Gastroesophageal sphincter (tissue), 4 donors: ENCODE data around the gene PRSS37. TPM values are rescaled to one million over a fixed set of nuclear protein-coding genes. Genes with fewer than 3 reads are reported as not detected.
"Not testable (repeated sequence)": the region's sequence is repeated elsewhere in the genome, so short reads cannot be mapped to it uniquely, and the experiment has no call there.

Source experiments
- ATAC-seq: fragments of 150-250 bp; one replicate; pipeline ENCODE4 v1.9.1; 2016; ENCODE audit warnings: mild to moderate bottlenecking, moderate library complexity
- H3K27ac ChIP-seq, 4 donors: fragments of 200-600 bp; sonication (generic) in 3 of 4; 1 replicate in 3 of 4; 2 replicates in 1 of 4; pipeline ENCODE4 v1.5.1; 2016 to 2019
- H3K27me3 ChIP-seq: fragments of 200-600 bp; sonication (generic); one replicate; pipeline ENCODE4 v1.5.1; 2019
- H3K36me3 ChIP-seq, 2 donors: fragments of 200-600 bp; sonication (generic); one replicate each; pipeline ENCODE4 v1.5.1; 2019; ENCODE audit warnings: control low read depth in 1 of 2
- H3K4me1 ChIP-seq, 3 donors: fragments of 200-600 bp; sonication (generic); 1 replicate in 2 of 3; 2 replicates in 1 of 3; pipeline ENCODE4 v1.5.1; 2016 to 2019; ENCODE audit warnings: control low read depth in 2 of 3
- H3K4me3 ChIP-seq, 2 donors: fragments of 200-600 bp; sonication (generic); one replicate each; pipeline ENCODE4 v1.5.1; 2019; ENCODE audit warnings: mild to moderate bottlenecking in 1 of 2, moderate library complexity in 1 of 2
- H3K9me3 ChIP-seq, 3 donors: fragments of 200-600 bp; sonication (generic); one replicate each; pipeline ENCODE4 v1.5.1; 2017 to 2019; ENCODE audit warnings: control low read depth in 2 of 3
- EP300 ChIP-seq: sonication (generic); formaldehyde crosslinking; IDR thresholded peaks from one replicate; pipeline ENCODE4 v1.6.1; 2017; ENCODE audit warnings: antibody characterized with exemption, mild to moderate bottlenecking
- POLR2A ChIP-seq, 2 donors: fragments of 450-650 bp; IDR thresholded peaks; one replicate each; pipeline ENCODE4 v1.6.1; 2017; ENCODE audit warnings: antibody characterized with exemption in 2 of 2, mild to moderate bottlenecking in 2 of 2, moderate library complexity in 1 of 2
- POLR2AphosphoS5 ChIP-seq: sonication (generic); formaldehyde crosslinking; IDR thresholded peaks from one replicate; pipeline ENCODE4 v1.6.1; 2017; ENCODE audit warnings: antibody characterized with exemption
- WGBS, 2 donors: methylation state at CpG; one replicate each; pipeline ENCODE4 v1.1.5; 2018; ENCODE audit warnings: low coverage in 1 of 2; 5-methylcytosine and 5-hydroxymethylcytosine counted together
- total RNA-seq, 4 donors: library from RNA; depleted of rRNA; stranded (reverse); fragments of >200 nt; gene quantifications; one replicate each; pipeline ENCODE4 v1.1.0, GENCODE V29; 2016
- TF ChIP-seq, protein P1 (sequence below), 4 experiments: fragments of 200-600 bp in 2 of 4; fragments of 450-650 bp in 2 of 4; sonication (generic) in 1 of 4; IDR thresholded peaks; one replicate each; pipeline ENCODE4 v1.5.1; 2017 to 2019; ENCODE audit warnings: antibody characterized with exemption in 4 of 4, mild to moderate bottlenecking in 2 of 4, moderate library complexity in 2 of 4

Gene PRSS37
- total RNA-seq, 4 donors from 2014 or later = not detected

DNA sequence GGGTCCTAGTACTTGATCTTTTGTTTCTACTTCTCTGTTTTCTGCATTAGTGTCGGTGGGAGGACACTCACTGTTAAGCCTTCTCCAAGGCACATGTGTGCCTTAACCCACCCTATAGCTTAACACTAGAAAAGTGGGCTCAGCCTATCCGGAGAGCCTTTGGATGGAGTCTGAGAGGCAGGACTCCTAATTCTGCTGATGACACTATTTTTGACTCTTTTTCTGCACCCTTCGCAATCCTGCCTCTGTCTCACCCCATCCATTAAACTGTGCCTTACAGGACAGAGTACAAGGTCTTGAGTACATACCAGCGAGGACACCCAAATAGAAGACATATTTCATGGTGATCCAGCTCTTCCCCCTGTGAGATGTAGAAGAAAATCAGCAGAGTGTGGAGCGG lies 577 bp downstream of the PRSS37 start:
- 90 to 96% methylated on average over 2 to 3 of the region's 5 CpGs for WGBS, 2 donors

DNA sequence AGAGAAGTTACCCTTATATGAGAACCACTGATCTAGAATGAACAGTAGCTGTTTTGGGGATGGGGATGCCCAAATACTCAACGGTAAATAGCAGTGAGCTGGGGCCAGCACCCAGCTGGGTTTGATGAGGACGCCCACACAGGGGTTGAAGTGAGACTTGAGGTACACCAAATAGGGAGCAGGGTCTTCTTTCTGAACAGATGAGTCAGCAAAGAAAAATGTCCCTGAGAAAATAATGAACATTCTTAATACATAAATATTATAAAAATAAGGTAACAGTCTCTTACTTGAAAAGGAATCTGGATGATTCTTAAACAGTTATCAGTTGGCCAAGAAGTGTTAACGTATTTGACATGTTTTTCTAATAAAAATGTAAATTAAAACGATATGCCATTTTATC lies 2.0 kb downstream of the PRSS37 start:
- no peaks in the 10 kb centered on the region for H3K36me3 ChIP-seq
- H3K4me3 ChIP-seq = no peak overlapping the region
- H3K4me1 ChIP-seq = no peaks in the 10 kb centered on the region
- ATAC-seq = no peak
- WGBS, 2 donors = 68 to 72% methylated on average over 3 to 4 of the region's 4 CpGs
- H3K27ac ChIP-seq = no peak overlapping the region
- H3K9me3 ChIP-seq = no peaks in the 10 kb centered on the region
- no peaks in the 10 kb centered on the region for H3K27me3 ChIP-seq
- no peak for TF ChIP-seq POLR2AphosphoS5
- TF ChIP-seq, protein P1, sequence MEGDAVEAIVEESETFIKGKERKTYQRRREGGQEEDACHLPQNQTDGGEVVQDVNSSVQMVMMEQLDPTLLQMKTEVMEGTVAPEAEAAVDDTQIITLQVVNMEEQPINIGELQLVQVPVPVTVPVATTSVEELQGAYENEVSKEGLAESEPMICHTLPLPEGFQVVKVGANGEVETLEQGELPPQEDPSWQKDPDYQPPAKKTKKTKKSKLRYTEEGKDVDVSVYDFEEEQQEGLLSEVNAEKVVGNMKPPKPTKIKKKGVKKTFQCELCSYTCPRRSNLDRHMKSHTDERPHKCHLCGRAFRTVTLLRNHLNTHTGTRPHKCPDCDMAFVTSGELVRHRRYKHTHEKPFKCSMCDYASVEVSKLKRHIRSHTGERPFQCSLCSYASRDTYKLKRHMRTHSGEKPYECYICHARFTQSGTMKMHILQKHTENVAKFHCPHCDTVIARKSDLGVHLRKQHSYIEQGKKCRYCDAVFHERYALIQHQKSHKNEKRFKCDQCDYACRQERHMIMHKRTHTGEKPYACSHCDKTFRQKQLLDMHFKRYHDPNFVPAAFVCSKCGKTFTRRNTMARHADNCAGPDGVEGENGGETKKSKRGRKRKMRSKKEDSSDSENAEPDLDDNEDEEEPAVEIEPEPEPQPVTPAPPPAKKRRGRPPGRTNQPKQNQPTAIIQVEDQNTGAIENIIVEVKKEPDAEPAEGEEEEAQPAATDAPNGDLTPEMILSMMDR (IDR thresholded peaks at IDR 0.05) = no peak
- TF ChIP-seq EP300 = no peak
- TF ChIP-seq POLR2A (IDR thresholded peaks at IDR 0.05) = no peak

More for the DNA sequence above, 577 bp downstream of the PRSS37 start:
- Histone ChIP-seq H3K4me1 (no peaks in the 10 kb centered on the region), H3K36me3 (no peaks in the 10 kb centered on the region), H3K9me3 (no peaks in the 10 kb centered on the region), H3K27me3 (no peaks in the 10 kb centered on the region), H3K4me3 (no peak overlapping the region), H3K27ac (no peak overlapping the region)
- TF ChIP-seq, protein P1 (IDR thresholded peaks at IDR 0.05) = no peak
- no peak for TF ChIP-seq POLR2AphosphoS5
- no peak for TF ChIP-seq EP300
- TF ChIP-seq POLR2A (IDR thresholded peaks at IDR 0.05) = no peak
- ATAC-seq = no peak

DNA sequence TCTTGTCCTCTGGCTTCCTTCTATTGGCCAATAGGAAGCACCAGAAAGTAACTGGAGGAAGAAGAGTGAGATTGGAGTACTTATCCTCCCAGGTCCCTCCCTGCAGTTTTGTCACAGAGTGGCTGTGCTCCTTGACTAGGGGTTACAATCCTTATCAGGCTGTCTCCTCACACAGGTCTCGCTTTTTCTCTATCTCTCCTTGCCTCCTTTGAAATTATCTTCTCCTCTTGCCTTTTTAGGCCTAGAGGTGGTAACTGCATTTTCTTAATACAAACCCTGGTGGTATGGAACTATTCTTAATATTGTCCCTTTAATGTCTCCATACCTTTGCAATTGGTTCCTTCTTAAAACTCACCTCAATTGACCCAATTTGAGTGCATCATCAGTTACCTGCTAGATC lies 2.7 kb downstream of the PRSS37 start:
- no peaks in the 10 kb centered on the region for H3K36me3 ChIP-seq
- 71 to 100% methylated on average over 1 of the region's 1 CpG for WGBS, 2 donors
- H3K4me3 ChIP-seq = no peak overlapping the region
- H3K9me3 ChIP-seq = no peaks in the 10 kb centered on the region
- H3K27ac ChIP-seq = no peak overlapping the region
- TF ChIP-seq POLR2A (IDR thresholded peaks at IDR 0.05) = no peak
- no peak for TF ChIP-seq POLR2AphosphoS5
- TF ChIP-seq EP300 = no peak
- TF ChIP-seq, protein P1 (IDR thresholded peaks at IDR 0.05) = no peak
- H3K27me3 ChIP-seq = no peaks in the 10 kb centered on the region
- ATAC-seq = no peak
- H3K4me1 ChIP-seq = no peaks in the 10 kb centered on the region

GRCh38 chr7:141837683-141838082 lies 3.6 kb downstream of the PRSS37 start:
- no peak overlapping the region for H3K27ac ChIP-seq
- no peaks in the 10 kb centered on the region for H3K36me3 ChIP-seq
- no peak for TF ChIP-seq POLR2AphosphoS5
- TF ChIP-seq, protein P1 (IDR thresholded peaks at IDR 0.05) = no peak
- no peak for TF ChIP-seq EP300
- TF ChIP-seq POLR2A (IDR thresholded peaks at IDR 0.05) = no peak
- no peaks in the 10 kb centered on the region for H3K9me3 ChIP-seq
- 63 to 90% methylated on average over 4 to 5 of the region's 5 CpGs for WGBS, 2 donors
- no peak for ATAC-seq
- no peak overlapping the region for H3K4me3 ChIP-seq
- no peaks in the 10 kb centered on the region for H3K4me1 ChIP-seq
- H3K27me3 ChIP-seq = no peaks in the 10 kb centered on the region

- H3K27ac ChIP-seq, ATAC-seq, H3K4me3 ChIP-seq, H3K36me3 ChIP-seq, H3K4me1 ChIP-seq, H3K27me3 ChIP-seq: not testable (repeated sequence)
- peaks cover 0 to 68% (median 2%) of the 10 kb centered on the region in 3 donors for H3K9me3 ChIP-seq
Observed at GRCh38 chr7:141822432-141822831, 18.9 kb downstream of the PRSS37 start.

- peaks cover 0 to 9% of the 10 kb centered on the region in 2 donors for H3K36me3 ChIP-seq
- H3K4me1 ChIP-seq = no peaks in the 10 kb centered on the region
- peaks cover 0 to 68% (median 2%) of the 10 kb centered on the region in 3 donors for H3K9me3 ChIP-seq
- ATAC-seq = no peak
- TF ChIP-seq EP300 = no peak
- no peak for TF ChIP-seq POLR2A (IDR thresholded peaks at IDR 0.05)
- 81 to 100% methylated on average over 1 of the region's 1 CpG for WGBS, 2 donors
- no peaks in the 10 kb centered on the region for H3K27me3 ChIP-seq
- H3K4me3 ChIP-seq = no peak overlapping the region
- no peak overlapping the region for H3K27ac ChIP-seq
Observed at GRCh38 chr7:141820067-141820466, 21.2 kb downstream of the PRSS37 start.
